Fibroblast of lung (primary cell): ENCODE measurements around the gene ZNF512. TPM values are rescaled to one million over a fixed set of nuclear protein-coding genes. Genes with fewer than 3 reads are reported as not detected.

Experiments
- DNase-seq, 2 donors: peaks; one replicate each; pipeline versions ENCODE4 v3.0.0 to v3.0.0-alpha.2; 2010; ENCODE audit warnings: low read depth in 2 of 2
- H2AFZ ChIP-seq: 2 replicates; pipeline ENCODE4 v1.5.1; 2012; ENCODE audit warnings: low read length, control low read depth, inconsistent platforms
- H3K27ac ChIP-seq: 2 replicates; pipeline ENCODE4 v1.5.1; 2011; ENCODE audit warnings: low read length, control low read depth; ENCODE audit not compliant: insufficient read depth
- H3K27me3 ChIP-seq: 2 replicates; pipeline ENCODE4 v1.5.1; 2011; ENCODE audit warnings: mild to moderate bottlenecking, low read length; ENCODE audit not compliant: control insufficient read depth, insufficient read depth
- H3K36me3 ChIP-seq: 2 replicates; pipeline ENCODE4 v1.5.1; 2011; ENCODE audit warnings: low read length; ENCODE audit not compliant: control insufficient read depth, insufficient read depth
- H3K4me1 ChIP-seq: 2 replicates; pipeline ENCODE4 v1.5.1; 2011; ENCODE audit warnings: low read length; ENCODE audit not compliant: control insufficient read depth, insufficient read depth; ENCODE audit errors: extremely low read depth
- H3K4me2 ChIP-seq: 2 replicates; pipeline ENCODE4 v1.5.1; 2011; ENCODE audit warnings: low read length, control low read depth; ENCODE audit not compliant: insufficient read depth; ENCODE audit errors: extremely low read depth
- H3K4me3 ChIP-seq, 4 experiments: fragments of 200-600 bp in 1 of 4; sonication (generic) in 1 of 4; replicated peaks in 1 of 4; 2 replicates each; pipeline ENCODE4 v1.5.1; 2011 to 2016; ENCODE audit warnings: low read length in 4 of 4, low read depth in 3 of 4, mild to moderate bottlenecking in 3 of 4, control low read depth in 2 of 4, inconsistent platforms in 1 of 4, mixed read lengths in 1 of 4; ENCODE audit not compliant: insufficient read depth in 1 of 4; ENCODE audit errors: control extremely low read depth in 1 of 4
- H3K79me2 ChIP-seq: 2 replicates; pipeline ENCODE4 v1.5.1; 2012; ENCODE audit warnings: mild to moderate bottlenecking, low read length, inconsistent platforms; ENCODE audit not compliant: control insufficient read depth, insufficient read depth
- H3K9ac ChIP-seq: 2 replicates; pipeline ENCODE4 v1.5.1; 2011; ENCODE audit warnings: mild to moderate bottlenecking, low read length, control low read depth; ENCODE audit not compliant: insufficient read depth
- H3K9me3 ChIP-seq: 2 replicates; pipeline ENCODE4 v1.5.1; 2012; ENCODE audit warnings: low read depth, low read length; ENCODE audit not compliant: control insufficient read depth, insufficient read depth
- H4K20me1 ChIP-seq: 2 replicates; pipeline ENCODE4 v1.5.1; 2011; ENCODE audit warnings: low read length; ENCODE audit not compliant: control insufficient read depth, insufficient read depth; ENCODE audit errors: extremely low read depth
- CTCF ChIP-seq, 2 donors: IDR thresholded peaks in 1 of 2; conservative IDR thresholded peaks in 1 of 2; 1 replicate in 1 of 2; 2 replicates in 1 of 2; pipeline ENCODE4 v1.5.1; 2011 to 2012; ENCODE audit warnings: low read length in 2 of 2, control low read depth in 1 of 2, inconsistent platforms in 1 of 2, low read depth in 1 of 2, mild to moderate bottlenecking in 1 of 2
- EZH2 ChIP-seq: IDR thresholded peaks from 2 replicates; pipeline ENCODE4 v1.5.1; 2012; ENCODE audit warnings: low read length, control low read depth, mild to moderate bottlenecking; ENCODE audit errors: missing control alignments
- polyA plus RNA-seq, 2 donors: library from polyadenylated mRNA; depleted of rRNA in 1 of 2; stranded (reverse) in 1 of 2; unstranded in 1 of 2; fragments of >200 nt; gene quantifications; 2 replicates each; pipeline ENCODE4 v1.2.1, GENCODE V29; 2011 to 2012; ENCODE audit warnings: missing spikeins in 1 of 2
- total RNA-seq: library from RNA; depleted of rRNA; stranded (reverse); fragments of >200 nt; gene quantifications from 2 replicates; pipeline ENCODE4 v1.2.1, GENCODE V29; 2014

The ZNF512 gene
- total and polyA plus RNA-seq, 2 donors (not counting 1 experiment from before 2014, with no cell fraction given), result 23.6 to 36.6 TPM

- Histone ChIP-seq H4K20me1 (no peaks in the 10 kb centered on the region), H2AFZ (no peak overlapping the region), H3K4me1 (no peaks in the 10 kb centered on the region), H3K27me3 (no peaks in the 10 kb centered on the region), H3K9me3 (no peaks in the 10 kb centered on the region), H3K36me3 (no peaks in the 10 kb centered on the region), H3K9ac (no peak overlapping the region), H3K79me2 (no peaks in the 10 kb centered on the region), H3K4me2 (no peak overlapping the region), H3K27ac (no peak overlapping the region), H3K4me3 (no peak overlapping the region)
- DNase-seq, result no peak
- no peak for TF ChIP-seq CTCF (conservative IDR thresholded peaks at IDR 0.05 in 1 of 2, IDR thresholded peaks at IDR 0.05 in 1 of 2; ENCODE audit: low read depth in 1 of 2, low read length in 2 of 2)
Observed at GRCh38 chr2:27544143-27544821, 38.6 kb upstream of the ZNF512 start.

GRCh38 chr2:27545348-27546141 is 37.3 kb upstream of the ZNF512 start:
- TF ChIP-seq CTCF (conservative IDR thresholded peaks at IDR 0.05 in 1 of 2, IDR thresholded peaks at IDR 0.05 in 1 of 2; ENCODE audit: low read depth in 1 of 2, low read length in 2 of 2) (no peak), EZH2 (no peak)
- H3K4me2 ChIP-seq, result no peak overlapping the region
- peak; percentile 4 to 62 for DNase-seq

GRCh38 chr2:27549303-27549702 is 33.5 kb upstream of the ZNF512 start:
- Histone ChIP-seq H3K4me2 (no peak overlapping the region), H3K4me1 (no peaks in the 10 kb centered on the region)

More at GRCh38 chr2:27545348-27546141, 37.3 kb upstream of the ZNF512 start:
- H3K27me3 ChIP-seq, result no peaks in the 10 kb centered on the region
- no peaks in the 10 kb centered on the region for H4K20me1 ChIP-seq
- no peaks in the 10 kb centered on the region for H3K4me1 ChIP-seq
- H2AFZ ChIP-seq, result no peak overlapping the region
- H3K9me3 ChIP-seq, result no peaks in the 10 kb centered on the region
- no peaks in the 10 kb centered on the region for H3K36me3 ChIP-seq
- H3K4me3 ChIP-seq, result no peak overlapping the region
- no peak overlapping the region for H3K9ac ChIP-seq
- H3K79me2 ChIP-seq, result no peaks in the 10 kb centered on the region
- no peak overlapping the region for H3K27ac ChIP-seq

More at GRCh38 chr2:27549303-27549702, 33.5 kb upstream of the ZNF512 start:
- Histone ChIP-seq H3K79me2 (no peaks in the 10 kb centered on the region), H2AFZ (no peak overlapping the region), H3K9ac (no peak overlapping the region), H3K36me3 (no peaks in the 10 kb centered on the region), H3K9me3 (no peaks in the 10 kb centered on the region), H3K27me3 (peaks cover 6% of the 10 kb centered on the region), H3K4me3 (no peak overlapping the region), H3K27ac (no peak overlapping the region), H4K20me1 (no peaks in the 10 kb centered on the region)
- TF ChIP-seq CTCF (conservative IDR thresholded peaks at IDR 0.05 in 1 of 2, IDR thresholded peaks at IDR 0.05 in 1 of 2; ENCODE audit: low read depth in 1 of 2, low read length in 2 of 2), result no peak
- no peak for TF ChIP-seq EZH2
- DNase-seq, result no peak
